SHP77 treated with DMSO at 0.1 percent for 48 hours (cell line): ENCODE data around the gene RRAGD.

Experiments
- DNase-seq: peaks from one replicate; lab custom pipeline; 2025; lab: John Stamatoyannopoulos, UW

Gene RRAGD, protein sequence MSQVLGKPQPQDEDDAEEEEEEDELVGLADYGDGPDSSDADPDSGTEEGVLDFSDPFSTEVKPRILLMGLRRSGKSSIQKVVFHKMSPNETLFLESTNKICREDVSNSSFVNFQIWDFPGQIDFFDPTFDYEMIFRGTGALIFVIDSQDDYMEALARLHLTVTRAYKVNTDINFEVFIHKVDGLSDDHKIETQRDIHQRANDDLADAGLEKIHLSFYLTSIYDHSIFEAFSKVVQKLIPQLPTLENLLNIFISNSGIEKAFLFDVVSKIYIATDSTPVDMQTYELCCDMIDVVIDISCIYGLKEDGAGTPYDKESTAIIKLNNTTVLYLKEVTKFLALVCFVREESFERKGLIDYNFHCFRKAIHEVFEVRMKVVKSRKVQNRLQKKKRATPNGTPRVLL

DNA sequence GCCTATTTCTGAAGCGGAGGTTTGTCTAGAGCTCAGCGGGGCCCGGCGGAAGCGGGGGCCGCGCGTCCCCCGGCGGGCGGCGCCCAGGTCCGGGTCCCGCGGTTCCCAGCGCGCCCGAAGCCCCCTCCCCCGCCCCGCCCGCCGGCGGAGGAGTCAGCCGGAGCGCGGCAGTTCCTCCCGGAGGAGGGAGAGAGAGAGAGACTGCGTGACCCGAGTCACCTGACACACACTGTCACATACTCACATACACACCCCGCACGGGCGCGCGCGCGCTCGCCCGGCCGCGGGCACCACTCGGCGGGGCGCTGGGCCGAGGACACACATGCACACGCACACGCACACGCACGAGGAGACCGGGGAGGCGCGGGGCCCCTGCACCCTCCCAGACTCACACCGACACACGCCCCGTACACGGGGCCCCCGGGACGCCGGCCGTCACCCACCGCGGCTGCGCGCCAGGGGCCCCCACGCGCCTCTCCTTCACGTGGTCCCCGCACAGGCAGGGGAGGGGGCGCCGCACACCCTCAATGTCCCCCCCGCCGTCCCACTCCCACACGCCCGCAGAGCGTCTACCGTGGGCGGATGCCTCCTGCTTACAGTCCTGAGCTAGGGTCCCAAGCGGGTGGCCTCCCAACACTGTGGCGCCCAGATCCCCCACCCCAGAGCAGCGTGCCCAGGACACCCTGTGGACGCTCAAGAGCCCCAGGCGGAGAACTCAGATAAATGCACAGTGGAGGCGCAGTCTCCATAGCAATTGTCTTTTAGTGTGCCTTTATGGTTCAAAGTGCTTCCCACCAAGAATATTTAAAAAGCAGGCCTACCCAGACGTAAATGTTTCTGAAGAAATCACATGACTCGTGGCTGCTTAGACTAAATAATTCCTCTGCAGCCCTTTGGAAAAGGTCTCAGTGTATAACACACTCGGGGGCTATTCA, at the start of gene RRAGD:
Gene RRAGD (minus strand): TSS at position 203 of the 935 bp plus-strand sequence. CDS start 280 bp downstream, outside the sequence.
- DNase-seq, result peak; percentile 53

DNA sequence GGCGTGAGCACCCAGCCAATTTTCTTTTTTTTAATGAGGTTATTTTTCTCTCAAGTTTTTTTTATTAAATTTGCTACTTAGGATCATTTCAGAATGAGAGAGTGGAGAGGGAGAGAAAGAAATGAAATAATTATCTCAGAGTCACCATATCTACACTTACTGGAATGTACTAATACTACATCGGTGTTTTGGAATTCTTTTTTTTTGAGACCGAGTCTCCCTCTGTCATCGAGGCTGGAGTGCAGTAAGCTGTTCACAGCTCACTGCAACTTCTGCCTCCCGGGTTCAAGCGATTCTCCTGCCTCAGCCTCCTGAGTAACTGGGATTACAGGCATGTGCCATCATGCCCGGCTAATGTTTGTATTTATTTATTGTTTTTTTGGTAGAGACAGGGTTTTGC, 48.6 kb upstream of the RRAGD start:
- no peak for DNase-seq

DNA sequence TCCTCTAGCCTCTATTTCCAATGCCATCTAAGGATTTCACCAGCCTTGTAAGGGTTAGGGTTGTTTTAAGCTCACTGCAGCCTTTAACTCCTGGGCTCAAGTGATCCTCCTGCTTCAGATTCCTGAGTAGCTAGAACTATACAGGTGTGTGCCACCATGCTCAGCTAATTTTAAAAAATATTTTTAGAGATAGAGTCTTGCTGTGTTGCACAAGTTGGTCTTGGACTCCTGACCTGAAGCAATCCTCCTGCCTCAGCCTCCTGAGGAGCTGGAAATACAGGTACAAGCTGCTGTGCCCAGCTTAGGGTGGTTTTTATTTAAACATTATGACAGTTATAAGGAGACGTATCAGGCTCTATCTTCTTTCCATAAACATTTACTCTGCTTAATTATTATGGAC, 47.4 kb upstream of the RRAGD start:
- no peak for DNase-seq

DNA sequence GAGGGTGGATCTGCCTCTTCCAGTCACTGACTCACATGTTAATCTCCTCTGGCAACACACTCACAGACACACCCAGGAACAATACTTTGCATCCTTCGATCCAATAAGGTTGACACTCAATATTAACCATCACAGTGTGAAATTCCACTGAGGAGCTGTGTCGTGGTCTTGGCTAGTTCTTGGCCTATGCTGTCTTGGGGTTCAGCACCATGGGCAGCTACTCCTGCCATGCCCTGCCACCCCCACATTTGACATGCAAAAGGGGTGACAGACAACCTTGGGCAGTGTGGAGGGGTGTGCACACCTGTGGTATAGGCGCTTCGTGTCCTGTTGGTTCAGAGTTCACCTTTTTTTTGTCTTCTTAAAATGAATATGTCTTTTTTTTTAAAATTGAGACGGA, 46.6 kb upstream of the RRAGD start:
- no peak for DNase-seq

DNA sequence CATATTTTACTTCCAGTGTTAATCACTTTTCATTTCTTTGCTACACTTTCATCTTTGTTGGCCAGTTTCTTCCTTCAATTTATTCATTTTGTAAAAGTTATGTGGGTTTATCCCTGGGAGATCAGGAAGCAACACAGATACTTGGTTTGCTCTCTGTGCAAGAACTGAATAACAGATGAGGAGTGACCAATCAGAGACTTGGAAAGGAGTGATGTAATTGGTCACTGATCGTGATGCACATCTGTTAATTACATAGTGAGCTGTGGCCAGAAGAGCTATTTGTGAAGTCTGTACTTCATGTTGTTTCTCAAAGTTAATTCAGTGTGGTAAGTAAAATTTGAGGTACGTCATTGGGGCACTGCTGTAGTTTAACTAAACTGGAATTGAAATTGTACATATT, 42.2 kb upstream of the RRAGD start:
- DNase-seq, result no peak

DNA sequence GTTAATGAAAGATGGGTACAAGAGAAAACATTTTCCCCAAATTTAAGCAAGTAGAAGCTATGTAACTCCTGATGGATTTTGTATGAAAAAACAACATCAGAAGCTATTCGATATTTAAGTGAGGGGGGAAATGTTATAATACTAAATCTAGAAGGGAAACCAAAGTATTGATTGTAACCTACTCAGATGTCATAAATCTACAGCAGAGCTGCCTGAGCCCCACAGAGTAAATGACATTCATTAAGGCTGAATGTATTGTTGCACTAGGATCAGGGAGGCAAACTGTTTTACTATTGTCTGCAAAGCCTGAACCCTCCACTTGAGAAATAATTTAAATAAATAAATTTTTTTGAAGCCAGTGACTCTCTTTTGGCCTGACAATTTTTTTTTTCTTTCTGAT, 40.2 kb upstream of the RRAGD start:
- no peak for DNase-seq

DNA sequence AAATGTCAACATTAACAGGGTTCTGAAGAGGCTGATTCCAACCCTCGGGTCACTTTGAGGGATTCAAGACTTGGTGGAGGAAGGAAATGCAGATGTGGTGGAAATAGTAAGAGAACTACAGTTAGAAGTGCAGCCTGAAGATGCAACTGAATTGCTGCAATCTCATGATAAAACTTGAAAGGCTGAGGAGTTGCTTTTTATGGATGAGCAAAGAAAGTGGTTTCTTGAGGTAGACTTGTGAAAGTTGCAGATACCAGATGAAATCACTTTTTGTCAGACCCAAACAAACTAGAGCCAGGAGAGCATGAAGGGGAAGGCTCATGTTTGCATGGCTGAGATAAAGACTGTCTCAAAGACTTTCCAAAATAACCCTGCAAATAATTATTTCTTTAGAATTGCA, 37.1 kb upstream of the RRAGD start:
- no peak for DNase-seq

DNA sequence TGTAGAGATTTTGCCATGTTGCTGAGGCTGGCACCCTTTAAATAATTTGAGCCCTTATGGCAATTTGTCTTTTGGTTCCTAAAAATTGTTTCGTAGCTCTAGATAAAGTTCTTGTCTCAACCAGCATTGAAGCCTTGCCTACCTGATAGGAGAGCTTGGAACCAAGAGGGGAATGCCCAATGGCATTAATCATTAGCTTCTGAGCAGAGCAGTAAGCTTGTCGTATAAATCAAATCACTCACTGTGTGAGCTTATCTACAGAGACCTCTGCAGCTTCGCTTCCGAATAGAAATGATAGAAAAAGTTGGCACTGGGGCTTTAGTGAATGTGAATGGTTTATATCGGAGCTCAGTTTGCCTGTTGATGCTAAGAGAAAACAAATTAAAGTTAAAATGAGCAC, 31.6 kb upstream of the RRAGD start:
- no peak for DNase-seq

DNA sequence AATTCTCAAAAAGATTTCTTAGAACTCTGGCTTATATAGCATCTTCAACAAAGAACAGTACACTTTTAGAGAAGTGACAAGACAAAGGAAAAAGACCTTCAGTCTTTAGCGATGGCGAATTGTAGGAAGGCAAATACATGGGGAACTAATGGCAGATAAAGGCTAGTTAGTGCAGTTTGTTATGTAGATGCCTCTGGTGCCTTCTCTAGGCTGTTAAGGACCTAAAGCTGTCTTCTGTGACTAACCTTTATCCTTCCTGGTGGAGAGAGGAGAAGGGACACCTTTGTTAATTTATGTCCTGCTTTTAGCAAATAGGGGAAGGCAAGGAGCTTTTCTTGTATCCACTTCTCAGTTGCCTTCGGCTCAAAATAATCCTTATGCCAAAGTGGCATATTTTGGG, 28.1 kb upstream of the RRAGD start:
- DNase-seq, result no peak

DNA sequence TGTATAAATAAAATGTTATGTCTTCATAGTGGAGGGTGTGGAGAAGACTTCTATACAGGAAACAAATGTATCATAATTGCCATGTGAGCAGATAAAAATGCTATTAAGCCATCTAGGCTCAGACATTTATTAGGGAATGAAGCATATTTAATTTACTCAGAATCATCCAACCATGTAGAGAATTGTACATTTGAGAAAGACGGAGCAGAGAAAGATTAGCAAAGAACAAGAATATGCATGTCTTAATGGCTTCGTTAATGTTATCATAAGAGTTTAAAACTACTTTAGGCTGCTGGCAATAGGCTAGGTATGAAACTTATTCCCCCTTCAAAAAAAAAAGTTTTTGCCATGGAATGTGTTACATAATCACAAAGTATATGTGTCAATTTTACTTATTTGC, 26.9 kb upstream of the RRAGD start:
- no peak for DNase-seq

DNA sequence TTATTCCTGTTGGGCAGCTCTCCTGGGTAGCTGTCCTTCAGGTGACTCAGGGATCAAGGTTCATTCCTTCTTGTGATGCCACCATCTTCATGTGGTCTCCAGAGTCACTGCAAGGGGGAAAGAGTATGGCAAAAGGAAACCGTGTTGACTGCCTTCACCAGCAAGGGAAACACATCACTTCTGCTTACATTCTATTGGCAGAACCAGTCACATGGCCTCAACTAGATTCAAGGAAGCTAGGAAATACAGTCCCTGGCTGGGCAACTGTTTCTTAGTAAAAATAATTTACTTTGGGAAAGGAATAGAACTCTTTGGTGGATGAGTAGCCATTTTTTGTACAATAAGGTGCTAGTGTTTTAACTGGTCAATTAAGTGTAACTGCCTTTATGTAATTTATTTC, 26.2 kb upstream of the RRAGD start:
- DNase-seq, result no peak

DNA sequence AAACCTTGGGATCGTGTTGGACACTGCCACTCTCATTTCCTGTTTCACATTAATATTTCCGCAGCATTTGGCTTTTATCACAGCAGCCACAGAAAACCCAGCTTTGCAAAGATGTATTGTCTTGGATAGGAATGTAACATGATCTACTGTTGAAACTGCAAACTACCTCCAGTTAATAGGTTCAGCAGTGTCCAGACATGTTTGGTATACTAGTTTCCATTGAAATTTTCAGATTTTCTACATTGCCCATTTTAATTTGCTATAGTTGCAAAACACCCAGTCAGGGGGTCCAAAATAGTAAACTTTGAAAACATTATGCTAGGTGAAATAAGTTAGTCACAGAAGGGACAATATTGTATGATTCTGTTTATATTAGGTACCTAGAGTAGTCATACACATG, 24.2 kb upstream of the RRAGD start:
- DNase-seq, result no peak

DNA sequence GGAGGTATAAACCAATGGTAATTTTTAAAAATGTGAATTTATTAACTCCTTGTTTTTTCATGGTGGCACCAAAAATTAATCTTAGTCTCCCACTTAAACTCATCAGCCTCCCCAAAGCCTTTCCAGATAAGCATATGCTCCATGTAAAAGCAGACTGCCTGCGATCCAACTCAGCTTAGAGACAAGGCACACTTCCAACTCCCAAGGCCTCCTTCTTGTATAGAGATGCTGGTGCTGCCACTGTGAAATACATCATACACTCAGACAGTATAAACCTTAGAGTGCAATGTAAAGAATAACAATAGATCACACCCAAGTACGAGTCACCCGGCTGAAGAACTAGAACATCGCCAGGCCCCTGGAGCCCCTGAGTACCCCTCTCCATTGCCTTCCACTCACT, 22.9 kb upstream of the RRAGD start:
- DNase-seq, result no peak

DNA sequence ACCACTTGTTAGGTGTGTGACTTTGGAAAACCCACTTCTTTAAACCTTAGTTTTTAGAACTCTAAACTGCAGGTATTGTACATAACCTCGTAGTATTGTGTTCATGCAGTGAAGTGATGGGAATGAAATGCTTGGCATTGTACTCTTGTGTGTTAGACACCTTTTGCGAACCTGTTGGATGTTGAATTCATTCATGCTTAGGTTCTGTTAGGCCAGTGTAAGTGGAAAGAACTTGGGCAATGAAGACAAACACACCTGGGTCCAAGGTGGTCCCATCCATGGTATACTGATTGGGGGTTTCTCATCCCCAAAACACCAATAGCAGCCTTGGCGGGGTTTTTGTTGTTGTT, 22.1 kb upstream of the RRAGD start:
- no peak for DNase-seq

DNA sequence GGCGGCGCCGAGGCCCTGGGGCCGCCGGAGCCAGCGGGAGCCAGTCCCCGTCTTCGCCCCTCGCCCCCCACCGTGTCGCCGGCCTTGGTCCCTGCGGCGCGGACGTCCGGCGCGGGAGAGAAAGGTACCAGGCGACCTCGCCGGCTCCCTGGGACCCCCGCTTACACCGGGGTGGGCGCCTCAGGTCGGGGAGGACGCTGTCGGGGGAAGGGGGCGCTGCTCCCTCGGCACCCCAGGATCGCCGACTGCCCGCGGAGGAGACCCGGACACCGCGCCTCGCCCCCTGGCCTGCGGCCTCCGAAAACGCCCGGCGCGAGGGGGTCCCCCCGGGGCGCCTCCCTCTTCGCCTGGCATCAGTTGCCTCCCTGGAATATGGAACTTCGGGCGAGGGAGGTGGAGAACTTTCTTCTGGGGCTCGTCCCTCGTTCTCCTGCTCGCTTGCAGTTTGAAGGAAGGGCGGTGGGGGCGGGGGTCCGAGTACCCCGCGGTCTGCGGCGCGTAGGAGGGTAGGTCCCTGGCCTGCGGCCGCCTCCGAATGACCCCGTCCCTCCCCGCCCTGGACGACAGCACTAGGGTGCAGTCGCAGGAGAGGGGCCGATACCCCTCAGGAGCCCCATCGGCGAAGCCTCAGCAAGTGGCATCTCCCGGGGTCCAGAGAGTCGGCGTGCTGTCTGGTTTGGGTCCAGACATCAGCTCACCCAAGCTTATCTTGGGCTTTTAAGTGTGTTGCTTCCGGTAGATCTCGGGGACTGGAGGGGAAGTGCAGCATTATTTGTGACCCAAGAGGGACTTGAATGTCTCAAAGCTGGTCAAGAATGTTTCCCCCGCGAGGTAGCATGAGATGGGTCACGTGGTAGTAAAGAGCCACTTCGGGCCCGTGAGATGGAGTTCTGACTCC, 21.4 kb upstream of the RRAGD start:
- no peak for DNase-seq

DNA sequence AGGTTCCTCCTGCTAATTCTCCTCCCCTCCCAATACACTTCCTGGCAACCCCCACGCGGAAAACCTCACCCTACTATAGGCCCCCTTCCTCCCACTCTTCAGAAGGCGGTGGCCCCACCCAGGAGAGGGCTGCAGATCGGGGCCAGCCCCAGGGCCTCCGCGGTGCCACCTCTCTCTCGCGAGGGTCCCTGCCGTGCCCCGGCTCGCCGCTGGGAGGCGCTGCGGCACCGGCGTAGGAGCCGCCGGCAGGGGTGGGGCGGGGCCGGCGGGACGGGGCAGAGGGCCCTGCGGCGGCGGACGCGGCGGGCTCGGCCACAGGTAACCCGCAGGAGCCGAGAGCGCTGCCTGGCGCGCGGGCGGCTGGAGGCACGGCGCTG, 20.8 kb upstream of the RRAGD start, which contains the start of gene ANKRD6:
Gene ANKRD6 (plus strand): TSS at position 278 of the 377 bp plus-strand sequence. CDS start 133,825 bp downstream, outside the sequence.
- DNase-seq, result peak; percentile 15

DNA sequence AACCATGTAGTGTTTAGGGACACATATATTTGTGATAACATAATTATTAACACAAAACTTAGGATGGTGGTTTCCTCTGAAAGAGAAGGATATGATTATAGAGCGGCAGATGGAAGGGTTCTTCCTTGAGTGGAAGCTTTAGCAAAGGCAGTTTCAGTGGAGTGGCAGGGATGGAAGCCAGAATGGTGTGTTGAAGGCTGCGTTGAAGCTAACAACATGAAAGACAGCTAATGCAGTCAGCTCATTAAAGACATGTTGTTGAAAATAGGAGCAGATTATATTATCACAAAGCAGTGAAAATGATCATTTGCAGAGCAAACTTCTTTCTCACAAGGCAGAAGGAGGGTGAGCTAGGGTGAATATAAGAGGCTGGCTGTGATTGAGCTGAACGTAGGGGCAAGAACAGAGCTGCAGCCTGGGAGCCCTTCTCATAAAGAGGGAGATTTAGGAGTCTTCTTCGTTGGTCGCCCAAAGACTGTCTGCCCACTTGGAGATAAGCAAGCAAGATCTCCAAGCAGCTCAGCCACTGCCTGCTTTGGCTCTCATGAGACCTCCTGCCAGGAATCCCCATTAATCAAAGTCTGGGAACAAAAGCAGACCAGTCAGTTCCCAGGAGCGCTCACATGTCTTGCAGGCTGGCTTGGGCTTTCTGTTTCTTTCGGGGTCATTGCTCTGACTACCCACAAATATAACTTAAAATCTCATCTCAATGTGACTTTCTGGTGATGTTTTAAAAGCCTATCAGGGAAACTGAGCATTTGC, 18.3 kb upstream of the RRAGD start:
- no peak for DNase-seq

DNA sequence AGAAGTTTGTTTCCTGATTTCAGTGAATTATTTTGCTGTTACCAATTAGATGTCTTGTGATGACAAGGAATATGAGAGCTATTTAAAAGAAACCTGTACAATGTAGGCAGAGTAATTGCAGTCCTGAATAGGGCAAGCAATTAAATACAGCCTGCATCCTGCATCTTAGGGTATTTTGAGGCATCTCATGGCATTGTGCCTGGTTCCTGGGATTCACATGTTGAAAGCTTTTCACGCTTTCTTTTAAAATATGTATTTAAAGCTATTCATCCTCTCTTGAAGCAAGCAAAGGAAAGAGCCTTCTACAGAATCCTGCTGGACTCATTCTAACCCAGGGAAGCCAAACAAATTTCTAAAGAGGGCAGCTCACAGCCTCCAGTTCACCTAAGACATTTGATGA, 4.7 kb upstream of the RRAGD start:
- no peak for DNase-seq

DNA sequence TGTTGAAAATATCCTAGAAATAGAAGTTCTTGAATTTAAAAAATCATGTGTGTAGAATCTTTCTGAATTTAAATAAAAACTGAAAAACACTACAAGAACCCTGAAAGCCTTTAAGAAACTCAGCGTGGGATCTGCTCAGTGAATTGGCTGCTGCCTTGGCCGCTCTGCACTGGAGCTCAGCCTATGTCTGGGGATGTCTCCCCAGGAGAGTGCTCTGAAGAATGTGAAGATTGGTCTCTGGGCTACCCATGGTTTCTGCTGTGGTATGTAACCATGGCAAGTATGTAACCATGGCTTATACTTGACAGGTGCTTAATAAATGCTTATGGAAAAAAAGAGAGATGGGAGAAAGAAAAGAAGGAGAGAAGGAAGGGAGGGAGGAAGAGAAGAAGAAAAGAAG, 3.1 kb upstream of the RRAGD start:
- DNase-seq, result no peak

DNA sequence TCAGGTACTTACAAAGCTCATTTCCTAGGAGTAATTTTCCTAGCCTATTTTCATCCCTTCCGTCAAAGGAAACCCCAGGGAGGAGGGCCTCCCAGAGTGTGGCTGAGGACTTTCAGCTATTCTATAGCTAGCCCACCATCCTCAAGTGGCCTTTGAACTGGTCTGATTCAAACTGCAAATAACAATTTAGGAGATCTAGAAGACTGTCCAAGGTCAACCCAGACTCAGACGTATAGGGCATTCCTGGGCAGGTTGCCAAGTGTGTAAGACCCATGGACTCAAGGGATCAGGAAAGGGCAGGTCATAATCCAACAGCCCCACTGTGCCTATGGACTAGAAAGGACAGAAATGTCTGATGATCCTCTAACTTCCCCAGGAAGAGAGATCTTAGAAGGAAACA, 2.1 kb upstream of the RRAGD start:
- no peak for DNase-seq

DNA sequence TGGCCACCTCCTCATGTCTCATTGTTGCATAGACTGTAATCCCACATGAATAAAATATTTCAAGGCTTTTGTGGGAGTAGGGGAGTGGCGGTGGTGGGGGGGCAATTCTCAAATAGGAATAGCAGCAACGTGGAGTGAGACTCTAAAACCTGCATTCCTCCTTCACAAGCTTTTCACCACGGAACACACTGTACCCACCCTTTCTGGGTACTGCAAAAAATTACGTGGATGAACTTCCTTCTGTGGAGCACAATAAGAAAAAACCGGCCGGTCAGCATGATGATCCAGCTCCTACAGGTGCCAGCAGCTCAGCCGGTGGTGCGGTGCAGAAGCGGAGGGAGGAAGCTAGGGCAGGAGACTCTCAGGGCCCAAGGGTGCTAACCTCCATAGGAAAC, 930 bp upstream of the RRAGD start:
- DNase-seq, result no peak
